Nasal cavity respiratory epithelium epithelial cell of viscerocranial mucosa (primary cell): ENCODE results near the gene MAGI3. TPM values are rescaled to one million over a fixed set of nuclear protein-coding genes. Genes with fewer than 3 reads are reported as not detected.

Experiments used
- total RNA-seq: library from RNA; depleted of rRNA; stranded (reverse); fragments of >200 nt; gene quantifications from 2 replicates; pipeline ENCODE4 v1.2.3, GENCODE V29; 2014

Gene MAGI3
- 9.2 and 10.3 TPM in 2 replicates for total RNA-seq

DNA sequence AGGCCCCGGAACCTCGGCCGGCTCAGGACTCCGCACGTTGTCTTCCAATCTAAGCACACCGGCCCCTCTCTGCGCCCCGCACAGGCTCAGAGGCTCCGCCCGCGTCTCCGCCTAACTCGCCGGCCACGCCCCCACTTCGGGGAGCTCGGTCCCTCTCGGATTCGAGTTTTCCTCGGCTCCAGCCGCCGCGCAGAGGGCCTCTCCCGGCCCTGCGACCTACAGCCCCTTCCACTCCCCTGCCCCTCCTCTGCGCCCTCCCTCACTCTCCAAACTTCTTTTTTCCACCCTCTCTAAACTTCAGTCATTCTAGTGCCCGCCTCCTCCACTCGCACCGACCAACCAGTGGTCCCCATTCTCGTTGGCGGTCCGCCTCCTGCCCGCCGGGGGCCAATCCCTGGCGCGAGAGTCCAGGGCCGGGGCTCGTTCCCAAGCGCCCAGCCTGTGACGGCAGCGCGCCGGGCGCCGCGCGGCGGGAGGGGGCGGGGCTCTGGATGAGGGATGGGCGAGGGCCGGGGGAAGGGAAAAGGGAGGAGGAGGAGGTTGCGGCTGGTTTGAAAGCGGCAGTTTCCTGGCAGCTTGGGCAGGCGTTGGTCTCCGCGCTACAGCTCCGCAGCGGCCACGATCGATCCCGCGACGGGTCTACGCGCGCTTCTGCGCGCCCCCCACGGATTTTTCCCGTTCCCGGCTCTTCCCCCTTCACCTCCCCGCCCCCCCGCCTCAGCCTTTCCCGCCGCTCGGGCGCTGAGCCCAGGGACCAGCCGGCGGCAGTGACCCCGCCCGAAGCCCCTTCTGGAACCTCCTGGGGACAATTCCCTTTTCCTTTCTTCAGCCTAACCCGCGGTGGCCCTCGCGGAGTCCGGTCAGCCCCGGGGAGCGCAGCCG lies at the start of gene MAGI3:
Gene MAGI3 (plus strand): TSS at position 563 of the 882 bp plus-strand sequence. CDS start 519 bp downstream, outside the sequence.

